NCI-H2196 treated with DMSO at 0.1 percent for 48 hours (cell line): ENCODE data around the gene PPP4R2.
"Not testable (repeated sequence)": the region's sequence is repeated elsewhere in the genome, so short reads cannot be mapped to it uniquely, and the experiment has no call there.

ENCODE experiments used
- DNase-seq: peaks from one replicate; lab custom pipeline; 2025; ENCODE audit not compliant: unreplicated experiment; lab: John Stamatoyannopoulos, UW

Gene PPP4R2

DNA sequence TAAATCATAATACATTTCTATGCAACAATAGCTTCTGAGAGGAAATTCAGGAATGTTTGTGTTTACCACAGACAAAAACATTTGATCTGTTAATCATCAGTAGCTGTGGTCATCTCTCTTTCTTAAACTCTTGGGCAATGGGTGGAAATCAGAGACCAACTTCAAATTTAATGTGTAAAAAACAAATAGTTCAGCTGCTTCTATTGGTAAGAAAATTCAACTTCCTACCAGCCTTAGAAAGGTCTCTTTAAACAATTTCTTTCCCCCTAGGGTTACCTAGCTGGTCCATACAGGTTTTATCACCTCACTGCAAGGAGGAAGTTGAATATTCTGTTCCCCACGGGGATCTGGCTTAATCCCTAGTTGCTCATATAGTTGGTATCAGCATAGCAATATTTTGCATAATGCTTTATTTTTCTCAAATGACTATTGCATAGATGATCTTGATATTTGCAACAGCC is 20.3 kb upstream of the PPP4R2 start:
- no peak for DNase-seq

- DNase-seq, result no peak
Measured at GRCh38 chr3:72977060-72977808, 19.4 kb upstream of the PPP4R2 start.

DNA sequence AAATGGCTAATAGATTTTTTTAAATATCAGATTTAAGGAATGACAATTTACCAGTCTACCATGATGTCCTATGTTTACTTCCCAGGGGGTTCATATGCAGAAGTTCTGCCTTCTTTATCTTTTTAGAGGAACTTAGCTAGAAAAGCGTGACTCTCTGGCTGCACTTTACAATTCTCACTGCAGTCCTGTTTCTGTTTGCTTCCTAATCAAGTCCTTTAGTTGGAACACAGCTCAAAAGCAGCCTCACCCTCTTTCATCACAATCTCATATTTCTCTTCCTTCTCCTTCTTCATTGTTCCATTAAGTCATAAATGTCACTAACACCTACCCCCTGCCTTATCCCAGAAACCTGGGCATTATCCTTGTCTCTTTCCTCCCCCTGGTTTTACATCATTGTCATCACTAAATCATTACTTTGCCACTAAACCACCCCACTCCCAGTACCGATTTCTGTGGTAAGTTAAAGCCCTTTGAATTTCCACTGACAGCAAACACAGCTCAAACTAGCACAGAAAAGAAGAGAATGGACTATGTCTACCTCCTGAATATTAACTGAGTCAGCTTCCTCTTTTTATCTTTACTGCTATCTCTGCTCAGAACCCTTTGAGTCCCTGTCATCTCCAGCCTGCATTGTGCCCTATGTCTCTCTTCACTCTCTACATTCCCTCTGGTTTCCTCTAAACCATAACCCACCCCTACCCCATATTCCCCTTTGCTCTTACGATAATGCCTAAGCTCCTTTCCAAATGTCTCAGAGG is 13.8 kb upstream of the PPP4R2 start:
- no peak for DNase-seq

DNA sequence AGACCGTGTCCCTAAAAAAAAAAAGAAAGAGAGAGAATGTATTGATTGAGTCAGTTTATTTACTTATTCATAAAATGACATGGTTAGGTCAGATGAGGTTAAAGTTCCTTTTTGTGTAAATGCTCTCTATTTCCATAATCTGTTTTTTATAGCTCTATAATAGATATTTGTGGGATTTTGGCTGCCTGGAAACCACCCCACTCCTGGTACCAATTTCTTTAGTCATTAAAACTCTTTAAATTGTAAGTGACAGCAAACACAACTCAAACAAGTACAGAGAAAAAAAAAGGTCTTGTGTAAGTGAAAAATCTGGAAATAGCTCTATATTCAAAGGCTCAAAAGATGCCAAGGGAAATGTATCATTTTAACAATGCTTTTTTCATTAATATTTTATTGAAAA is 11.0 kb upstream of the PPP4R2 start:
- no peak for DNase-seq

DNA sequence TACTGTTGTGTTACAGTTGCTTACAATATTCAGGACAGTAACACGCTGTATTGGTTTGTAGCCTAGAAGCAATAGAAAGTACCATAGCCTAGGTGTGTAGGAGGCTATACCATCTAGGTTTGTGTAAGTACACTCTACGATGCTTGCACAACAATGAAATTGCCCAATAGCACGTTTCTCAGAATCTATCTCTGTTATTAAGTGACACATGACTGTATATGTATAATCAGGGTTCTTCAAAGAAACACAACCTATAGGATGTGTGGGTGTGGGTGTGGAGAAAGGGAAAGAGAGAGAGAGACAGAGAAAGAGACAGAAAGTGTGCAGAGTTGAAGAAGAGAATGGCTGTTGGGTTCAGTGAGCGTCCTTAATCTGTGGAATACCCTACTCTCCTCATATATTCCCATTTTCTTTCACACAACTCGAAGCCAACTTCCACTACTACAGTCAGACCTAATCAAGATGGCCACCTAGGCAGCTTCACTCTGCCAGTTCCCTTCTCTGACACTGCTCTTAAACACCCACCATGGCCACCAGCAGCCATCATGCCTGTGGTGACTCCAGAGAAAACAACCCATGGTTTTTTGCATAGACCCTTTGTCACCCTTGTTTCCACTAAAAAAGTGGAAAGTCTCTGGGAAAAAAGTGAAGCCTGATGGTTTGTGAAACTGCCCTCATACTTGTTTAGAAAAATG is 5.8 kb upstream of the PPP4R2 start:
- no peak for DNase-seq

GRCh38 chr3:72991522-72991921 is 5.1 kb upstream of the PPP4R2 start:
- DNase-seq, result no peak

- no peak for DNase-seq
Measured at GRCh38 chr3:72993391-72993790, 3.2 kb upstream of the PPP4R2 start.

DNA sequence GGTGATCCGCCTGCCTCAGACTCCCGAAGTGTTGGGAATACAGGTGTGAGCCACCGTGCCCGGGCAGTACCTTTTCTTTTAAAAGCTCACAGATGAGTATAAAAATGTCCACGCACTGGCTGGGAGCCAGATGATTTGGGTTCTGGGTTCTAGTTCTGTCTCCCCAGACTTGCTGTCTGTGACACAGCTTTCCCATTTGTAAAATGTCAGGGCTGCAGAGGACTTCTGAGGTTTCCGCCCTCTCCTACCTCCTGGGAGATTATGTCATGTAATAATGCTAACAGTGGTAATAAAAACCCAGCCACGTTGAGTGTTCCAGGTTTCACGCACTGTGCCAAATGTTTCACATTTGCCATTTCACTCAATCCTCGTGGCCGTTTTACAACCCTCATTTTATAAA is 1.3 kb upstream of the PPP4R2 start:
- no peak for DNase-seq

- DNase-seq, result no peak
Measured at GRCh38 chr3:72996121-72996472, 514 bp upstream of the PPP4R2 start.

- DNase-seq, result no peak
Measured at GRCh38 chr3:72997421-72997961, 880 bp downstream of the PPP4R2 start.

DNA sequence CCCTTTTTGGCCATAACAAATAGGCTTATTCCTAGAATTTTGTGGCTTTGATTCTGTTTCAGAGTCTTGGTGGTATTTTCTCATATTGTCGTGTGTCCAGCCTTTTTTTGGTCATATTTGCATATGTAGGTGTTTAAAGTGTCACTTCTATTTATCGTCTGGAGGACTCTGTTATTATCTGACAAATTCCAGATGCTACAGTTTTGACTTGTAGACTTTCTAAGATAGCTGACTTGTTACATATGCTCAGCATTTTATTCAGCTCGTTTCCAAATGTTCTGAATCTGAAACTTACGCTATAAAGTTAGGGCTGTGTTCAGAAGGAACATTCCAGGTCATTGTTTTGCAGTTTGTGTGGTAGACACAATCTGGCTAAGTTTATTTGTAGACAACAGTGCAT is 1.9 kb downstream of the PPP4R2 start:
- no peak for DNase-seq

DNA sequence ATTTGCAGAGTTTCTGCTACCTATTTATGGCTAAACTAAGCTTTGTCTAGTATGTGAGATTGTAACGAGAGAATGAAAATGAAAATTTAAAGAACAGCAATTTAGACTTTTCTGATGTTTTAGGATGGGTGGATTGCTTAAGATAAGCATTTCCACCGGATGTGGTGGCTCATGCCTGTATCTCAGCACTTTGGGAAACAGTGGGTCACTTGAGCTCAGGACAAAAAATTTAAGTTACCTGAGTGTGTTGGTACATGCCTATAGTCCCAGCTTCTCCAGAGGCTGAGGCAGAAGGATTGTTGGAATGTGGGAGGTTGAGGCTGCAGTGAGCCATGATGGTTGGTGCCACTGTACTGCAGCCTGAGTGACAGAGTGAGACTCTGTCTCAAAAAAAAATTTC is 3.3 kb downstream of the PPP4R2 start:
- DNase-seq, result no peak

DNA sequence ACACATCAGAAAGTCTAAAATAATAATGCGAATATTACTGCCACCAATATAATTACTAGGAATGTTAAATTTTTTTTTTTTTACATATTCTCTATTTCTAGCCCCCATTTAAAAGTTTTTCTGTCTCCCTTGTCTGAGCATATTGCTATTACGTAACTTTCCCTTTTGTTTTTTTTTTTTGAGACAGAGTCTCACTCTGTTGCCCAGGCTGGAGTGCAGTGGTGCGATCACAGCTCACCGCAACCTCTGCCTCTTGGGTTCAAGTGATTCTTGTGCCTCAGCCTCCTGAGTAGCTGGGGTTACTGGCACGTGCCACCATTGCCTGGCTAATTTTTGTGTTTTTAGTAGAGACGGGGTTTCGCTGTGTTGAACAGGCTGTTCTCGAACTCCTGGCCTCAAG is 6.4 kb downstream of the PPP4R2 start:
- not testable (repeated sequence) for DNase-seq

GRCh38 chr3:73004316-73004715 is 7.7 kb downstream of the PPP4R2 start:
- no peak for DNase-seq

GRCh38 chr3:73007992-73008712 is 11.5 kb downstream of the PPP4R2 start:
- DNase-seq, result no peak

- no peak for DNase-seq
Measured at GRCh38 chr3:73009008-73009407, 12.4 kb downstream of the PPP4R2 start.

DNA sequence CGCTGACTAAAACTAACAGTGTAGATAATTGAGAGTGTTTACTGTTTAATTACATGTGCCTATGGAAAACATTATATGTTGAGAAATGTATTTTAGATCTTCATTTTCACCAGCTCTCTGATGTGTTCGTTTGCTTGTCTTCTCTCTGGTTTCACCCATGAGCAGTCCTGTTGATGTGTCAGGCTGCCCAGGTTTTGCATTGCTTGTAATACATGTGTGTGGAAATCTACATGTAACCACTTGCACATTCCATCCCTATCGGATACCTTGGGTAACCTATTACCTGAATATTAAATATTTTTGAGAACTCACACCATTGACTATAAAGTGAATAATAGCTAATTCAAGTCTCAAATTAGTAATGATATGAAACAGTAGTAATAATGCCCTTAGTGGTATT is 13.1 kb downstream of the PPP4R2 start:
- no peak for DNase-seq

DNA sequence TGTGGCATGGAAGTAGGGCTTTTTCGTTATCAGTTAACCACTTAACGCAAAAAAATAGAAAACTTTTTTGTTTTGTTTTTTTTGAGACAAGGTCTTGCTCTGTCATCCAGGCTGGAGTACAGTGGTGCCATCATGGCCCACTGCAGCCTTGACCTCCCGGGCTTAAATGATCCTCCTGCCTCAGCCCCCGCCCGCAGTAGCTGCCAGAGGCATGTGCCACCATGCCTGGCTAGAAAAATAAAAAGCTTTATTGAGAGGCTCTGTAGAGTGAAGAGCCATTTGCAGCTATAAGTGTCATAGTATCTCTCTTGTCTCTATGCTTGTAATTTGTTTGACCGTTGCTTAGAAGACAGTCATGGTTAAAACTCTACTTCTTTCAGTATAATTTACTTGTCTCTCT is 13.5 kb downstream of the PPP4R2 start:
- DNase-seq, result no peak

DNA sequence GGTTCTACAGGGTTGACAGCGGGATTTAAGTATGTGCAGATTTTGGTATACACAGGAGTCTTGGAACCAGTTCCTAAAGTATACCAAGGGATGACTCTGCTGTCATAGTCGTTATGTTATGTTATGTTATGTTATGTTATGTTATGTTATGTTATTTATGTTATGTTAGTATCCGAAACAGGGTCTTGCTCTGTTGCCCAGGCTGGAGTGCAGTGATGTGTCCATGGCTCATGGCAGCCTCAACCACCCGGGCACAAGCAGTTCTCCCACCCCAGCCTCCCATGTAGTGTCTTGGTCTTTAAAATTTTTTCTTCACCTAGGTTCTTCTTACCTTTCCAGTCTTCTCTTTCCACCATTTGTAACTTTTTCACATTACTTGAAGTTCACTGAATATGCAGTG is 21.7 kb downstream of the PPP4R2 start:
- DNase-seq, result no peak

- no peak for DNase-seq
Measured at GRCh38 chr3:73018790-73019441, 22.3 kb downstream of the PPP4R2 start.
